Muscle layer of duodenum (tissue), 2 donors: ENCODE results near the gene KCNIP4.

Experiments
- H3K27ac ChIP-seq: one replicate; pipeline ENCODE4 v1.7.0; 2013; ENCODE audit warnings: mild to moderate bottlenecking, low read length
- H3K27me3 ChIP-seq: one replicate; pipeline ENCODE4 v1.7.0; 2013; ENCODE audit warnings: low read depth, mild to moderate bottlenecking, control low read depth, low read length
- H3K36me3 ChIP-seq, 2 donors: one replicate each; pipeline ENCODE4 v1.7.0; 2013; ENCODE audit warnings: low read length in 2 of 2, control low read depth in 1 of 2, mild to moderate bottlenecking in 1 of 2; ENCODE audit not compliant: insufficient read depth in 2 of 2, control insufficient read depth in 1 of 2
- H3K4me1 ChIP-seq, 2 donors: one replicate each; pipeline ENCODE4 v1.7.0; 2013; ENCODE audit warnings: low read length in 2 of 2, mild to moderate bottlenecking in 2 of 2, control low read depth in 1 of 2, moderate library complexity in 1 of 2; ENCODE audit not compliant: insufficient read depth in 2 of 2, control insufficient read depth in 1 of 2
- H3K4me3 ChIP-seq, 2 donors: one replicate each; pipeline ENCODE4 v1.7.0; 2013; ENCODE audit warnings: low read length in 2 of 2, low read depth in 1 of 2, mild to moderate bottlenecking in 1 of 2
- H3K9me3 ChIP-seq, 2 donors: one replicate each; pipeline ENCODE4 v1.7.0; 2013; ENCODE audit warnings: low read length in 2 of 2, control low read depth in 1 of 2, mild to moderate bottlenecking in 1 of 2; ENCODE audit not compliant: control insufficient read depth in 1 of 2
- donor health status: healthy.

The KCNIP4 gene

DNA sequence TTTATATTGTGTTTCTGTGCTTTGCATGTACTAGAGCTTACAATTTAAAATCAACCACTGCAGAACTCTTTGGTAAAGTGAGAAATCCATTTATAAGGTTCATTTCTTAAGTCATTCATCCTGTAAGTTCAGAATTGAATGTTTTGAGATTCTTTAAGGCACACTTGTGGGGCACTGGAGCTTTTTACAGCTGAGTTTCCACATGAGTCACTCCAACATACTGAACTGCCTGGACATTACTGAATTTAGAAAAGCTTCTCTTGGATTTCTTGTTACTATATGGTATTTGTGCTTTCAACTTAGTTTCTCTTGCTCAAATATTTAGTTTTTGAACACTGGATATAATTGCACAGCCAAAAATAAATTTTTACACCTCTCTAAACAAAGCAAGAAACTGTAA, 1022.0 kb downstream of the KCNIP4 start:
- no peak overlapping the region for H3K4me3 ChIP-seq
- H3K4me1 ChIP-seq: no peaks in the 10 kb centered on the region
- H3K36me3 ChIP-seq: no peaks in the 10 kb centered on the region
- no peaks in the 10 kb centered on the region for H3K27me3 ChIP-seq
- no peaks in the 10 kb centered on the region for H3K9me3 ChIP-seq
- H3K27ac ChIP-seq: no peak overlapping the region

DNA sequence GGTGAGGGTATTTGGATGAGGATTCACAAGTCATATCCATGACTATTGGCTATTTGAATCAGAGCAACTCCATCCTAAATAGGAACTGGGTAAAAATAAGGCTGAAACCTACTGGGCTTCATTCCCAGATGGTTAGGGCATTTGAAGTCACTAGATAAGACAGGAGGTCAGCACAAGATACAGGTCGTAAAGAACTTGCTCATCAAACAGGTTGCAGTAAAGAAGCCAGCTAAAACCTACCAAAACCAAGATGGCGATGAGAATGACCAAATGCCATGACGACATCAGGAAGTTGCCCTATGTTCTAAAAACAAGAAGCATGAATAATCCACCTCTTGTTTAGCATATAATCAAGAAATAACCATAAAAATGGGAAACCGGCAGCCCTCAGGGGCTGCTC, 1023.4 kb downstream of the KCNIP4 start:
- Histone ChIP-seq H3K4me3 (no peak overlapping the region), H3K4me1 (no peaks in the 10 kb centered on the region), H3K27me3 (no peaks in the 10 kb centered on the region), H3K9me3 (no peaks in the 10 kb centered on the region), H3K36me3 (no peaks in the 10 kb centered on the region), H3K27ac (no peak overlapping the region)

DNA sequence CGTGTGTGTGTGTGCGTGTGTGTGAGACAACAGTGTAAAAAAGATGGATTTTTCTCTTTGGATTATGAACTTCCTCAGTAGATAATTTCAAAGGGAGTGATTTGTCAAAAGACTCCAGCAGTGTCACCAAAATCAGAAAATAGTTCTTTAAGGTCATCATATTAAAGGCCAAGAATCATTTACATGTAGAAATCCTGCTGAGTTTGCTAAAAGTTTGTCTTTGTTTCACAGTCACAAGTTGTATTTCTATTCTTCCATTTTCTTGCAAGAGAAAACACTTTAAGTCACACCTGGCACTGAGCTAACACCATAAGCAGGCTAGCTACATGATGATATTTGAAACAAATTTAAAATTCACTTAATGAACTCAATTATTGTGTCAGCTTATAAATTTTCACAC, 1025.6 kb downstream of the KCNIP4 start:
- Histone ChIP-seq H3K4me3 (no peak overlapping the region), H3K9me3 (no peaks in the 10 kb centered on the region), H3K27me3 (no peaks in the 10 kb centered on the region), H3K27ac (no peak overlapping the region), H3K36me3 (no peaks in the 10 kb centered on the region), H3K4me1 (no peaks in the 10 kb centered on the region)

DNA sequence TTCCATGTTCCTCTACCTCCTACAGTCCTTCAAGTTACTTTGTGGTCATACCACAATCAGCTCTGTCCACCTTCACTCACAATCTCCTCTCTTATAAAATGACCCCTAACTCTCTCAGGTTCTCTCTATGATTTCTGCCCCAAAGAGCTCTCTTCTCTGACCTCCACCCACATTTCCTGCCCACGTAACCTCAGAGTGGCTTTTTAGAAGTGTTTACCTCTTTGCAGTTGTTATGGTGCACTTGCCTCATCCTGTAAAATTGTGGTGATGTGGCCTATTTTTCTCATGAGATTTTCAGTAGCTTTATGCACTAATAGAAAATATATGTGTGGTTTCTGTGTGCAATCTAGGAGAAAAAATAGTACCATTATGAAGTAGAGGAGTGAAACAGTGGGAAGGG, 1032.5 kb downstream of the KCNIP4 start:
- H3K9me3 ChIP-seq: no peaks in the 10 kb centered on the region
- H3K4me3 ChIP-seq: no peak overlapping the region
- H3K4me1 ChIP-seq: no peaks in the 10 kb centered on the region
- no peaks in the 10 kb centered on the region for H3K27me3 ChIP-seq
- no peaks in the 10 kb centered on the region for H3K36me3 ChIP-seq
- no peak overlapping the region for H3K27ac ChIP-seq

- no peaks in the 10 kb centered on the region for H3K27me3 ChIP-seq
Observed at GRCh38 chr4:20904966-20905365, 1043.6 kb downstream of the KCNIP4 start.

GRCh38 chr4:20901851-20902250, 1046.7 kb downstream of the KCNIP4 start:
- no peaks in the 10 kb centered on the region for H3K36me3 ChIP-seq
- peaks cover 0 to 1% of the 10 kb centered on the region in 2 donors for H3K9me3 ChIP-seq
- no peak overlapping the region for H3K4me3 ChIP-seq
- no peaks in the 10 kb centered on the region for H3K4me1 ChIP-seq
- H3K27me3 ChIP-seq: no peaks in the 10 kb centered on the region
- H3K27ac ChIP-seq: no peak overlapping the region

More at GRCh38 chr4:20904966-20905365, 1043.6 kb downstream of the KCNIP4 start:
- Histone ChIP-seq H3K4me1 (no peaks in the 10 kb centered on the region), H3K4me3 (no peak overlapping the region), H3K9me3 (peaks cover 0 to 4% of the 10 kb centered on the region in 2 donors), H3K36me3 (no peaks in the 10 kb centered on the region), H3K27ac (no peak overlapping the region)

DNA sequence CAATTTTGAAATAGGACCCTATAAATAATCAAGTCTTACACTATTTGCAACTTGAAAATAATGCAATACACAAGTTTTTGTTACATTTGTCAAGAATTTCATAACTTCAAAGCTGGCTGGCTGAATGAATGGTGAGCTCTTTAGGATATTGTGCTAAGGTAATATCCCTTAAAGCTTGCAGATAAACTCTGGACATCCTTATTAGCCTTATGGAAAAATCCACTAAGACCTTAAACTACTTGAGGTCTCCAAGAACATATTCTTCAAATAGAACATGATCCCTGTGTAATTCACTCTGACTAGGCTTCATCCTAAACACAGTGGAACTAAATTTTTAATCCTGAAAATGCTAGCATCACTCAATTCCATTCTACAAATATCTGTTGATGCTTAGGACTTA, 1049.0 kb downstream of the KCNIP4 start:
- no peaks in the 10 kb centered on the region for H3K9me3 ChIP-seq
- no peaks in the 10 kb centered on the region for H3K36me3 ChIP-seq
- H3K4me1 ChIP-seq: no peaks in the 10 kb centered on the region
- H3K4me3 ChIP-seq: no peak overlapping the region
- H3K27me3 ChIP-seq: no peaks in the 10 kb centered on the region
- H3K27ac ChIP-seq: no peak overlapping the region

DNA sequence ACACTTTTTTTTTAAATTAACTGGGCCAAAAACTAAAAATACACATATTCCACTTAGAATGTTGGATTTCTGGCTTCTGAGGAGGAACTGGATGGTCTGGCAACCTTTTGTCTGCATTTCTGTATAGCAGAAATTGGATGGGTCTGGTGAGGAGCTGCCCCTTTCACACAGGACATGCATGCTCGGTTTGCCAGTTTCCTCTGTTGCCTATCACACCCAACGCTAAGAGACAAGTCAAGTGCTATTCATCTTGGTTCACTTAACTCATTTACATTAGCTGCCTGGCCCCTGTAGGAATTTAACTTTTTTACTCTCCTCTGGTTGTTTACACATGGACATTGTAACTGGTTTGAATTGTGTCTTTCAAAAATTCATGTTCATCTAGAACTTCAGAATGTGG, 1052.6 kb downstream of the KCNIP4 start:
- Histone ChIP-seq H3K9me3 (no peaks in the 10 kb centered on the region), H3K27ac (no peak overlapping the region), H3K4me3 (no peak overlapping the region), H3K4me1 (no peaks in the 10 kb centered on the region), H3K36me3 (no peaks in the 10 kb centered on the region), H3K27me3 (no peaks in the 10 kb centered on the region)

- Histone ChIP-seq H3K27ac (no peak overlapping the region), H3K27me3 (no peaks in the 10 kb centered on the region), H3K4me1 (no peaks in the 10 kb centered on the region), H3K9me3 (no peaks in the 10 kb centered on the region), H3K4me3 (no peak overlapping the region), H3K36me3 (no peaks in the 10 kb centered on the region)
Observed at GRCh38 chr4:20895208-20895607, 1053.4 kb downstream of the KCNIP4 start.

- Histone ChIP-seq H3K9me3 (no peaks in the 10 kb centered on the region), H3K4me3 (no peak overlapping the region), H3K27me3 (no peaks in the 10 kb centered on the region), H3K4me1 (no peaks in the 10 kb centered on the region), H3K27ac (no peak overlapping the region), H3K36me3 (no peaks in the 10 kb centered on the region)
Observed at GRCh38 chr4:20890761-20891160, 1057.8 kb downstream of the KCNIP4 start.

- Histone ChIP-seq H3K36me3 (no peaks in the 10 kb centered on the region), H3K4me3 (no peak overlapping the region), H3K27me3 (no peaks in the 10 kb centered on the region), H3K27ac (no peak overlapping the region), H3K4me1 (no peaks in the 10 kb centered on the region), H3K9me3 (no peaks in the 10 kb centered on the region)
Observed at GRCh38 chr4:20889901-20890300, 1058.7 kb downstream of the KCNIP4 start.

GRCh38 chr4:20883677-20884076, 1064.9 kb downstream of the KCNIP4 start:
- no peaks in the 10 kb centered on the region for H3K27me3 ChIP-seq
- no peaks in the 10 kb centered on the region for H3K4me1 ChIP-seq
- H3K27ac ChIP-seq: no peak overlapping the region
- no peak overlapping the region for H3K4me3 ChIP-seq
- no peaks in the 10 kb centered on the region for H3K9me3 ChIP-seq
- H3K36me3 ChIP-seq: no peaks in the 10 kb centered on the region
